HG03354 (cell line): Measurements from ENCODE around the gene GSN.

Experiments used
- ATAC-seq: cut with Tn5 transposase; IDR thresholded peaks from one replicate; pipeline ENCODE4 v1.9.1; 2021; ENCODE audit warnings: mild to moderate bottlenecking; ENCODE audit not compliant: unreplicated experiment, poor library complexity, severe bottlenecking

GSN gene

GRCh38 chr9:121316378-121316777 is 48.4 kb downstream of the GSN start:
- ATAC-seq: no peak

- no peak for ATAC-seq
These were observed 49.0 kb downstream of the GSN start for GRCh38 chr9:121316852-121317373.

- ATAC-seq: no peak
These were observed 50.0 kb downstream of the GSN start for GRCh38 chr9:121317737-121318630.

- no peak for ATAC-seq
These were observed 50.8 kb downstream of the GSN start for GRCh38 chr9:121318631-121319382.

GRCh38 chr9:121319383-121319780 is 51.4 kb downstream of the GSN start:
- no peak for ATAC-seq

GRCh38 chr9:121321016-121321503 is 53.1 kb downstream of the GSN start:
- ATAC-seq: no peak

GRCh38 chr9:121322037-121322736 is 54.2 kb downstream of the GSN start:
- ATAC-seq: no peak

- no peak for ATAC-seq
These were observed 54.9 kb downstream of the GSN start for GRCh38 chr9:121322737-121323448.

GRCh38 chr9:121323449-121324151 is 55.6 kb downstream of the GSN start:
- no peak for ATAC-seq

- no peak for ATAC-seq
These were observed 56.4 kb downstream of the GSN start for GRCh38 chr9:121324316-121324715.

- ATAC-seq: no peak
These were observed 56.8 kb downstream of the GSN start for GRCh38 chr9:121324755-121325154.

- ATAC-seq: no peak
These were observed 57.4 kb downstream of the GSN start for GRCh38 chr9:121325387-121325786.

GRCh38 chr9:121326130-121326838 is 58.3 kb downstream of the GSN start:
- no peak for ATAC-seq

GRCh38 chr9:121326901-121327613 is 59.1 kb downstream of the GSN start:
- ATAC-seq: no peak

GRCh38 chr9:121328476-121328875 is 60.5 kb downstream of the GSN start:
- ATAC-seq: no peak

GRCh38 chr9:121328876-121329681 is 61.1 kb downstream of the GSN start:
- no peak for ATAC-seq

- no peak for ATAC-seq
These were observed 63.6 kb downstream of the GSN start for GRCh38 chr9:121331549-121331948.
